AG04449 (cell line): ENCODE results near the gene BRD3OS.

Experiments
- CTCF ChIA-PET: fragments of 350-600 bp; formaldehyde crosslinking; extraction: SDS; loops from one replicate; lab custom pipeline; 2021; ENCODE audit warnings: antibody characterized with exemption; lab: Yijun Ruan, JAX
- POLR2A ChIA-PET: fragments of 400-600, 350-600 bp; formaldehyde crosslinking; extraction: SDS; loops from one replicate; lab custom pipeline; 2020; ENCODE audit warnings: antibody characterized with exemption, inconsistent platforms; lab: Yijun Ruan, JAX
- DNase-seq: peaks from one replicate; pipeline ENCODE4 v3.0.0-alpha.2; 2010; ENCODE audit warnings: low read depth, low spot score
- H3K4me3 ChIP-seq: 2 replicates; pipeline ENCODE4 v1.5.1; 2011; ENCODE audit warnings: low read depth, mild to moderate bottlenecking, control low read depth, low read length
- CTCF ChIP-seq: IDR thresholded peaks from one replicate; pipeline ENCODE4 v1.5.1; 2011; ENCODE audit warnings: mild to moderate bottlenecking, moderate library complexity, low read length, control low read depth, inconsistent platforms; ENCODE audit not compliant: insufficient read depth; ENCODE audit errors: missing control alignments

The BRD3OS gene

GRCh38 chr9:134045841-134046544 is 20.7 kb downstream of the BRD3OS start:
- no peak overlapping the region for H3K4me3 ChIP-seq
- TF ChIP-seq CTCF = no peak
- ChIA-PET CTCF (interaction anchor here (1.1 to 2.3 kb wide), 3 partner anchors 8 to 53 kb away, joined by 3 to 5 read pairs (median 3); no protein-coding TSS in a partner anchor), POLR2A (no interaction called here)
- no peak for DNase-seq

GRCh38 chr9:134046894-134047681 is 21.8 kb downstream of the BRD3OS start:
- no peak overlapping the region for H3K4me3 ChIP-seq
- ChIA-PET CTCF (interaction anchor here (1.1 to 2.3 kb wide), 2 partner anchors 9 to 52 kb away, joined by 3 to 5 read pairs; no protein-coding TSS in a partner anchor), POLR2A (no interaction called here)
- DNase-seq = no peak
- no peak for TF ChIP-seq CTCF

DNA sequence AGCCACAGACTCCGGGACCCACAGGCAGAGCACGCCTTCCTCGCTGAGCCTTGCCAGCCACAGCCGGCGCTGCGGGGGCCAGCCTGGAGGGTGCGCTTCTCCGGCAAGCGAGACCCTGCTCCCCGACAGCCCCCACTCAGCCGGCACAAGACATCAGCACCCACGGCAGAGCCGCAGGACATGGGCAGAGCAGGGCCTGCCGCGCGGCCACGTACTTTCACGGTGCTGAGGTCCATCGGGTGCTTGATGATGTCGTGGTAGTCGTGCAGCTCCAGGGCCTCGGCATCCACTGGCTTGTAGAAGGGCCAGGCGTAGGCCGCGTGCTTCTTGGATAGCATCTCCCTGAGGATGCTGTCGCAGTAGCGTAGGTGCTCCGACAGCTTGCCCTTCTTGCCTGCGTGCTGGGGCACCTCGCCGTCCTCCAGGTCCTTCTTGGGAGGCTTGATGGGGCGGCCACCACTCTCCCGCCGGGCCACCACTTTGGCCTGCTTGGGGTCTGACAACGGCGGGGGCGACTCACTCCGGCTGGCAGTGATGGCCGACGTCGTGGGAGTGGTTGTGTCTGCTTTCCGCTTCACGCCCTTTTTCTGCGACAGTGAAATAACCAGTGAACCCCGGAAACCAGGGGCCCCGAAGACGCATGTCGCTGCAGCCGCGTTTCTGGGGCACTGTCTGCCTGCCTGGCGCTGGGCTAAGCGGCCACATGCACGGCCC is 22.7 kb downstream of the BRD3OS start:
- no peak for DNase-seq
- H3K4me3 ChIP-seq = no peak overlapping the region
- TF ChIP-seq CTCF = no peak
- POLR2A ChIA-PET = no interaction called here
- CTCF ChIA-PET = interaction anchor here (2.3 kb wide), 1 partner anchor 8 kb away, joined by 5 read pairs; no protein-coding TSS in a partner anchor

GRCh38 chr9:134048582-134048968 is 23.3 kb downstream of the BRD3OS start:
- POLR2A ChIA-PET = no interaction called here

DNA sequence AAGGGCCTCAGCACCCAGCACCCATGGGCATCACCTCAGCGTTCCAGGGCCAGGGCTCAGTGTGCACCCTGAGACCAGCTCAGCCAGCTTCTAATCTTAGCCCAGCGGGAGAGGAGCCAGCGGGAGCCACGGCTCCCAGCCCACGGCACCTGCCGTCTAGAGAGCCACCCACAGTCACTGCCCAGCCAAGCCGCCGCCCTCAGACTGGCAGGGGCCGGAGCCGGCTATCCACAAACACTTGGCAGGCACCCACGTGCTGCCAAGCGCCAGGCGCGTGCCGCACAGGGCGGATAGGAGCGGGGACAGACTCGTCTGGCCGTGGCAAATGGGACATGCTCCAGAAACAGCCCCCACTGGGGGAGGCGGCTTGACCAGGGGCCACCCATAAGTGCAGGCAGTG is 24.0 kb downstream of the BRD3OS start:
- no peak for TF ChIP-seq CTCF
- no peak for DNase-seq
- ChIA-PET POLR2A (no interaction called here), CTCF (no interaction called here)
- H3K4me3 ChIP-seq = no peak overlapping the region

More at GRCh38 chr9:134048582-134048968, 23.3 kb downstream of the BRD3OS start:
- DNase-seq = no peak
- no peak for TF ChIP-seq CTCF
- no peak overlapping the region for H3K4me3 ChIP-seq
- CTCF ChIA-PET = no interaction called here
